H1 (cell line): Measurements from ENCODE around the gene ABCD1.

Source experiments
- EZH2 ChIP-seq: fragments of 200-600 bp; sonication (generic); IDR thresholded peaks from 2 replicates; pipeline ENCODE4 v1.7.1; 2012; ENCODE audit warnings: low read depth, mild to moderate bottlenecking, moderate library complexity, low read length, inconsistent platforms; ENCODE audit not compliant: severe bottlenecking
- RFX5 ChIP-seq: IDR thresholded peaks from 2 replicates; pipeline ENCODE4 v1.6.1; 2011; ENCODE audit warnings: low read depth, low read length, improper control_type of control experiment, borderline replicate concordance
- SUZ12 ChIP-seq: fragments of 200-600 bp; sonication (generic); IDR thresholded peaks from 2 replicates; pipeline ENCODE4 v1.6.1; 2012; ENCODE audit warnings: mild to moderate bottlenecking, inconsistent platforms, low read length, moderate library complexity, mixed read lengths
- TBP ChIP-seq: IDR thresholded peaks from 2 replicates; pipeline ENCODE4 v1.6.1; 2011; ENCODE audit warnings: low read depth, low read length, improper control_type of control experiment
- TF ChIP-seq, protein P1 (sequence below), 3 experiments: IDR thresholded peaks; 1 replicate in 2 of 3; 2 replicates in 1 of 3; pipeline versions ENCODE4 v1.5.1 to v1.6.1; 2011; ENCODE audit warnings: low read length in 3 of 3, mild to moderate bottlenecking in 3 of 3, inconsistent platforms in 2 of 3, low read depth in 1 of 3, moderate library complexity in 1 of 3; ENCODE audit not compliant: insufficient read depth in 1 of 3; ENCODE audit errors: control extremely low read depth in 1 of 3
- TF ChIP-seq, protein P2 (sequence below): IDR thresholded peaks from 2 replicates; pipeline ENCODE4 v1.6.1; 2012; ENCODE audit warnings: inconsistent platforms

DNA sequence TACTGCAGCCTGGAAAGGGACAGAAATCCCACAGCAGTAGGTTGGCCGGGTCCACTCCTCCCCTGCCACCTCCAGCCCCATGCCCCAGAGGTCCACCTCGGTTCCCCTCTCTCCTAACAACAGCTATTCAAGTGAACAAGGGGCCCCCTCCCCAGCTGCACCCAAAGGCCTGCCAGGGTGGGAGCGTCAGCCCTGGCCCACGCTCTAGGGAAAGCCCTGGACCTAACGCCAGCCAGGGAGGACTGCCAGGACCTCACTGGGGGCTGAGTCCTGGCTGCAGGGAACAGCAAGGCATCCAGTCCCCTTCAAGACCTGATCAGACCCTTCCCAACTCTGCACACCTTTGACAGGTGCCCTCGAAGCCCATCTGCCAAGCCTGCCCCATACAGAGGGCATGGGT, 23.7 kb upstream of the ABCD1 start:
- no peak for TF ChIP-seq RFX5
- no peak for TF ChIP-seq EZH2
- TF ChIP-seq, protein P1, sequence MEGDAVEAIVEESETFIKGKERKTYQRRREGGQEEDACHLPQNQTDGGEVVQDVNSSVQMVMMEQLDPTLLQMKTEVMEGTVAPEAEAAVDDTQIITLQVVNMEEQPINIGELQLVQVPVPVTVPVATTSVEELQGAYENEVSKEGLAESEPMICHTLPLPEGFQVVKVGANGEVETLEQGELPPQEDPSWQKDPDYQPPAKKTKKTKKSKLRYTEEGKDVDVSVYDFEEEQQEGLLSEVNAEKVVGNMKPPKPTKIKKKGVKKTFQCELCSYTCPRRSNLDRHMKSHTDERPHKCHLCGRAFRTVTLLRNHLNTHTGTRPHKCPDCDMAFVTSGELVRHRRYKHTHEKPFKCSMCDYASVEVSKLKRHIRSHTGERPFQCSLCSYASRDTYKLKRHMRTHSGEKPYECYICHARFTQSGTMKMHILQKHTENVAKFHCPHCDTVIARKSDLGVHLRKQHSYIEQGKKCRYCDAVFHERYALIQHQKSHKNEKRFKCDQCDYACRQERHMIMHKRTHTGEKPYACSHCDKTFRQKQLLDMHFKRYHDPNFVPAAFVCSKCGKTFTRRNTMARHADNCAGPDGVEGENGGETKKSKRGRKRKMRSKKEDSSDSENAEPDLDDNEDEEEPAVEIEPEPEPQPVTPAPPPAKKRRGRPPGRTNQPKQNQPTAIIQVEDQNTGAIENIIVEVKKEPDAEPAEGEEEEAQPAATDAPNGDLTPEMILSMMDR (IDR thresholded peaks at IDR 0.05; ENCODE audit: control extremely low read depth in 1 of 3, insufficient read depth in 1 of 3, low read depth in 1 of 3, low read length in 3 of 3): no peak
- TF ChIP-seq, protein P2, sequence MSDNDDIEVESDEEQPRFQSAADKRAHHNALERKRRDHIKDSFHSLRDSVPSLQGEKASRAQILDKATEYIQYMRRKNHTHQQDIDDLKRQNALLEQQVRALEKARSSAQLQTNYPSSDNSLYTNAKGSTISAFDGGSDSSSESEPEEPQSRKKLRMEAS: no peak
- no peak for TF ChIP-seq SUZ12
- TF ChIP-seq TBP: no peak
